HepG2 (cell line): ENCODE data around the gene HLF. TPM values are rescaled to one million over a fixed set of nuclear protein-coding genes. Genes with fewer than 3 reads are reported as not detected.

Experiments
- FOXA3 ChIP-seq: IDR thresholded peaks from 2 replicates; pipeline ENCODE4 v1.6.1; 2016; ENCODE audit warnings: missing genetic modification reagents, missing compliant biosample characterization
- PAXIP1 ChIP-seq: sonication (generic); formaldehyde crosslinking; conservative IDR thresholded peaks from 2 replicates; pipeline ENCODE4 v1.4.0; 2020; ENCODE audit warnings: mild to moderate bottlenecking, missing genetic modification reagents, moderate library complexity
- SP5 ChIP-seq: IDR thresholded peaks from 2 replicates; pipeline ENCODE4 v1.6.1; 2016; ENCODE audit warnings: low read depth, borderline replicate concordance
- STAT5B ChIP-seq: sonication (generic); formaldehyde crosslinking; IDR thresholded peaks from 2 replicates; pipeline ENCODE4 v1.4.0; 2020; ENCODE audit warnings: missing genetic modification reagents
- ZNF318 ChIP-seq: sonication (generic); formaldehyde crosslinking; IDR thresholded peaks from 2 replicates; pipeline ENCODE4 v1.4.0; 2020; ENCODE audit warnings: mild to moderate bottlenecking, missing genetic modification reagents
- ZNF557 ChIP-seq: sonication (generic); formaldehyde crosslinking; IDR thresholded peaks from 2 replicates; pipeline ENCODE4 v1.4.0; 2020; ENCODE audit warnings: missing genetic modification reagents
- ZNF562 ChIP-seq: sonication (generic); formaldehyde crosslinking; IDR thresholded peaks from 2 replicates; pipeline ENCODE4 v1.8.0; 2022; ENCODE audit warnings: missing genetic modification reagents, borderline replicate concordance
- ZSCAN29 ChIP-seq: sonication (generic); formaldehyde crosslinking; conservative IDR thresholded peaks from 2 replicates; pipeline ENCODE4 v1.4.0; 2020; ENCODE audit warnings: mild to moderate bottlenecking, missing genetic modification reagents
- polyA plus RNA-seq, 8 experiments: library from polyadenylated mRNA; depleted of rRNA in 3 of 8; stranded (reverse) in 7 of 8; unstranded in 1 of 8; fragments of >200 nt; fragmentation: Illumina TruSeq in 4 of 8; extraction: Trizol in 4 of 8; gene quantifications; 2 replicates each; pipeline versions ENCODE4 v1.2.1 to v1.2.3, GENCODE V29; 2011 to 2016; ENCODE audit warnings: low read depth in 4 of 8, missing spikeins in 1 of 8, mixed read lengths in 1 of 8; ENCODE audit not compliant: insufficient read depth in 1 of 8
- total RNA-seq, 5 experiments: library from RNA; depleted of rRNA; stranded (reverse); fragments of >200 nt; fragmentation: Illumina TruSeq; extraction: Trizol; gene quantifications; 2 replicates each; pipeline ENCODE4 v1.2.3, GENCODE V29; 2016; ENCODE audit warnings: low read depth in 1 of 5
- TF ChIP-seq, protein P1 (sequence below): sonication (generic); formaldehyde crosslinking; IDR thresholded peaks from 2 replicates; pipeline ENCODE4 v1.4.0; 2020; ENCODE audit warnings: missing genetic modification reagents
- TF ChIP-seq, protein P2 (sequence below): sonication (generic); formaldehyde crosslinking; IDR thresholded peaks from 2 replicates; pipeline ENCODE4 v1.9.0; 2022; ENCODE audit warnings: missing genetic modification reagents, mild to moderate bottlenecking, borderline replicate concordance
- TF ChIP-seq, protein P3 (sequence below): sonication (generic); formaldehyde crosslinking; IDR thresholded peaks from 2 replicates; pipeline ENCODE4 v1.8.1; 2022; ENCODE audit warnings: mild to moderate bottlenecking, missing genetic modification reagents

HLF gene
- total and polyA plus RNA-seq, 2 of the 13 experiments (the other 11 are each of a cell fraction or from before 2014, with no cell fraction given) = 202 to 346 TPM

GRCh38 chr17:55324296-55324978, 59.7 kb downstream of the HLF start (continued):
- TF ChIP-seq ZNF318 (0 out of 2 replicates have a peak, but pooled peaks have one; percentile 34), ZNF562 (CRISPR knock-in tag) (no peak), ZNF557 (no peak), STAT5B (CRISPR knock-in tag) (no peak), ZSCAN29 (CRISPR knock-in tag) (0 out of 2 replicates have a peak, but pooled peaks have one; percentile 44), SP5 (no peak), FOXA3 (CRISPR knock-in tag) (0 out of 2 replicates have a peak, but pooled peaks have one; percentile 0), PAXIP1 (CRISPR knock-in tag) (0 out of 2 replicates have a peak, but pooled peaks have one; percentile 20)
- TF ChIP-seq, protein P1, sequence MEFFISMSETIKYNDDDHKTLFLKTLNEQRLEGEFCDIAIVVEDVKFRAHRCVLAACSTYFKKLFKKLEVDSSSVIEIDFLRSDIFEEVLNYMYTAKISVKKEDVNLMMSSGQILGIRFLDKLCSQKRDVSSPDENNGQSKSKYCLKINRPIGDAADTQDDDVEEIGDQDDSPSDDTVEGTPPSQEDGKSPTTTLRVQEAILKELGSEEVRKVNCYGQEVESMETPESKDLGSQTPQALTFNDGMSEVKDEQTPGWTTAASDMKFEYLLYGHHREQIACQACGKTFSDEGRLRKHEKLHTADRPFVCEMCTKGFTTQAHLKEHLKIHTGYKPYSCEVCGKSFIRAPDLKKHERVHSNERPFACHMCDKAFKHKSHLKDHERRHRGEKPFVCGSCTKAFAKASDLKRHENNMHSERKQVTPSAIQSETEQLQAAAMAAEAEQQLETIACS (CRISPR knock-in tag) = no peak
- TF ChIP-seq, protein P2, sequence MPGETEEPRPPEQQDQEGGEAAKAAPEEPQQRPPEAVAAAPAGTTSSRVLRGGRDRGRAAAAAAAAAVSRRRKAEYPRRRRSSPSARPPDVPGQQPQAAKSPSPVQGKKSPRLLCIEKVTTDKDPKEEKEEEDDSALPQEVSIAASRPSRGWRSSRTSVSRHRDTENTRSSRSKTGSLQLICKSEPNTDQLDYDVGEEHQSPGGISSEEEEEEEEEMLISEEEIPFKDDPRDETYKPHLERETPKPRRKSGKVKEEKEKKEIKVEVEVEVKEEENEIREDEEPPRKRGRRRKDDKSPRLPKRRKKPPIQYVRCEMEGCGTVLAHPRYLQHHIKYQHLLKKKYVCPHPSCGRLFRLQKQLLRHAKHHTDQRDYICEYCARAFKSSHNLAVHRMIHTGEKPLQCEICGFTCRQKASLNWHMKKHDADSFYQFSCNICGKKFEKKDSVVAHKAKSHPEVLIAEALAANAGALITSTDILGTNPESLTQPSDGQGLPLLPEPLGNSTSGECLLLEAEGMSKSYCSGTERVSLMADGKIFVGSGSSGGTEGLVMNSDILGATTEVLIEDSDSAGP = 0 out of 2 replicates have a peak, but pooled peaks have one; percentile 33
- TF ChIP-seq, protein P3, sequence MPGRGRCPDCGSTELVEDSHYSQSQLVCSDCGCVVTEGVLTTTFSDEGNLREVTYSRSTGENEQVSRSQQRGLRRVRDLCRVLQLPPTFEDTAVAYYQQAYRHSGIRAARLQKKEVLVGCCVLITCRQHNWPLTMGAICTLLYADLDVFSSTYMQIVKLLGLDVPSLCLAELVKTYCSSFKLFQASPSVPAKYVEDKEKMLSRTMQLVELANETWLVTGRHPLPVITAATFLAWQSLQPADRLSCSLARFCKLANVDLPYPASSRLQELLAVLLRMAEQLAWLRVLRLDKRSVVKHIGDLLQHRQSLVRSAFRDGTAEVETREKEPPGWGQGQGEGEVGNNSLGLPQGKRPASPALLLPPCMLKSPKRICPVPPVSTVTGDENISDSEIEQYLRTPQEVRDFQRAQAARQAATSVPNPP (CRISPR knock-in tag) = 0 out of 2 replicates have a peak, but pooled peaks have one; percentile 50
